ENCODE data around the gene MKRN2OS.

GRCh38 chr3:12549971-12550760, 4.9 kb upstream of the MKRN2OS start:
- TF ChIP-seq CTCF (IDR thresholded peaks at IDR 0.05) (no peak), POLR2A (IDR thresholded peaks at IDR 0.05) (no peak), EP300 (IDR thresholded peaks at IDR 0.05) (no peak)

All from upper lobe of left lung (tissue), 4 donors.